ENCODE results near the gene CCDC24. TPM values are rescaled to one million over a fixed set of nuclear protein-coding genes. Genes with fewer than 3 reads are reported as not detected.

The CCDC24 gene
- total RNA-seq, 1 donor from 2014 or later, result 3.3 TPM

- H3K9ac ChIP-seq, result no peak overlapping the region
- no peak overlapping the region for H3K27ac ChIP-seq
- peaks cover 11% of the 10 kb centered on the region for H3K79me2 ChIP-seq (ENCODE audit: low read depth)
- peaks cover 14% of the 10 kb centered on the region for H3F3A ChIP-seq (ENCODE audit: low read depth)
- Mint-ChIP-seq H3K4me3 (peak overlapping the region; percentile 27), H3K4me1 (peaks cover 13% of the 10 kb centered on the region), H3K36me3 (peaks cover 7% of the 10 kb centered on the region), H3K27ac (no peak overlapping the region), H3K27me3 (ENCODE audit: insufficient read depth, low read depth) (no peaks in the 10 kb centered on the region), H3K9me3 (no peaks in the 10 kb centered on the region)
- H2AFZ ChIP-seq (replicated peaks), result no peak overlapping the region
- H3K27me3 ChIP-seq, result no peaks in the 10 kb centered on the region
- TF ChIP-seq, protein P1, sequence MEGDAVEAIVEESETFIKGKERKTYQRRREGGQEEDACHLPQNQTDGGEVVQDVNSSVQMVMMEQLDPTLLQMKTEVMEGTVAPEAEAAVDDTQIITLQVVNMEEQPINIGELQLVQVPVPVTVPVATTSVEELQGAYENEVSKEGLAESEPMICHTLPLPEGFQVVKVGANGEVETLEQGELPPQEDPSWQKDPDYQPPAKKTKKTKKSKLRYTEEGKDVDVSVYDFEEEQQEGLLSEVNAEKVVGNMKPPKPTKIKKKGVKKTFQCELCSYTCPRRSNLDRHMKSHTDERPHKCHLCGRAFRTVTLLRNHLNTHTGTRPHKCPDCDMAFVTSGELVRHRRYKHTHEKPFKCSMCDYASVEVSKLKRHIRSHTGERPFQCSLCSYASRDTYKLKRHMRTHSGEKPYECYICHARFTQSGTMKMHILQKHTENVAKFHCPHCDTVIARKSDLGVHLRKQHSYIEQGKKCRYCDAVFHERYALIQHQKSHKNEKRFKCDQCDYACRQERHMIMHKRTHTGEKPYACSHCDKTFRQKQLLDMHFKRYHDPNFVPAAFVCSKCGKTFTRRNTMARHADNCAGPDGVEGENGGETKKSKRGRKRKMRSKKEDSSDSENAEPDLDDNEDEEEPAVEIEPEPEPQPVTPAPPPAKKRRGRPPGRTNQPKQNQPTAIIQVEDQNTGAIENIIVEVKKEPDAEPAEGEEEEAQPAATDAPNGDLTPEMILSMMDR (IDR thresholded peaks at IDR 0.05), result no peak
- H4K20me1 ChIP-seq (ENCODE audit: low read depth), result peaks cover 4% of the 10 kb centered on the region
- DNase-seq (ENCODE audit: low spot score), result peak; percentile 83
- no peaks in the 10 kb centered on the region for H3K9me3 ChIP-seq (ENCODE audit: low read depth)
- H3K4me2 ChIP-seq, result no peak overlapping the region
- H3K4me3 ChIP-seq, result no peak overlapping the region
- H3K4me1 ChIP-seq, result peaks cover 3% of the 10 kb centered on the region
- H3K36me3 ChIP-seq, result no peaks in the 10 kb centered on the region
Measured at GRCh38 chr1:43968348-43968948, 23.0 kb upstream of the CCDC24 start.

DNA sequence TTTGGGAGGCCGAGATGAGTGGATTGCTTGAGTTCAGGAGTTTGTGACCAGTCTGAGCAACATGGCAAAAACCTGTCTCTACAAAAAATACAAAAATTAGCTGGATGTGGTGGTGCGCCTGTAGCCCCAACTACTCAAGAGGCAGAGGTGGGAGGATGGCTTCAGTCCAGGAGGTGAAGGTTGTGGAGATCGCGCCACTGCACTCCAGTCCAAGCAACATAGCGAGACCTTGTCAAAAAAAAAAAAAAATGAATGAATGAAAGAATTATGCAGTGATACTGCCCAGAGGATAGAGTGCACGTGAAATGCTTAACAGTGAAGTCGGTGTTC lies 22.0 kb upstream of the CCDC24 start:
- Mint-ChIP-seq H3K4me1 (peaks cover 22% of the 10 kb centered on the region), H3K36me3 (peaks cover 7% of the 10 kb centered on the region), H3K4me3 (peak overlapping the region; percentile 96), H3K9me3 (no peaks in the 10 kb centered on the region), H3K27ac (no peak overlapping the region), H3K27me3 (ENCODE audit: insufficient read depth, low read depth) (no peaks in the 10 kb centered on the region)
- TF ChIP-seq, protein P1 (IDR thresholded peaks at IDR 0.05), result no peak
- no peak for TF ChIP-seq EZH2 (IDR thresholded peaks at IDR 0.05)
- no peak for TF ChIP-seq EZH2phosphoT487 (IDR thresholded peaks at IDR 0.05)
- DNase-seq (ENCODE audit: low spot score), result no peak
- Histone ChIP-seq H3K79me2 (ENCODE audit: low read depth) (peaks cover 11% of the 10 kb centered on the region), H3K4me1 (peaks cover 3% of the 10 kb centered on the region), H2AFZ (replicated peaks) (no peak overlapping the region), H3K27me3 (no peaks in the 10 kb centered on the region), H4K20me1 (ENCODE audit: low read depth) (peaks cover 4% of the 10 kb centered on the region), H3K4me2 (peak overlapping the region; percentile 69), H3K9me3 (ENCODE audit: low read depth) (no peaks in the 10 kb centered on the region), H3K36me3 (no peaks in the 10 kb centered on the region), H3K4me3 (peak overlapping the region; percentile 94), H3K27ac (no peak overlapping the region), H3F3A (ENCODE audit: low read depth) (peaks cover 23% of the 10 kb centered on the region), H3K9ac (no peak overlapping the region)

DNA sequence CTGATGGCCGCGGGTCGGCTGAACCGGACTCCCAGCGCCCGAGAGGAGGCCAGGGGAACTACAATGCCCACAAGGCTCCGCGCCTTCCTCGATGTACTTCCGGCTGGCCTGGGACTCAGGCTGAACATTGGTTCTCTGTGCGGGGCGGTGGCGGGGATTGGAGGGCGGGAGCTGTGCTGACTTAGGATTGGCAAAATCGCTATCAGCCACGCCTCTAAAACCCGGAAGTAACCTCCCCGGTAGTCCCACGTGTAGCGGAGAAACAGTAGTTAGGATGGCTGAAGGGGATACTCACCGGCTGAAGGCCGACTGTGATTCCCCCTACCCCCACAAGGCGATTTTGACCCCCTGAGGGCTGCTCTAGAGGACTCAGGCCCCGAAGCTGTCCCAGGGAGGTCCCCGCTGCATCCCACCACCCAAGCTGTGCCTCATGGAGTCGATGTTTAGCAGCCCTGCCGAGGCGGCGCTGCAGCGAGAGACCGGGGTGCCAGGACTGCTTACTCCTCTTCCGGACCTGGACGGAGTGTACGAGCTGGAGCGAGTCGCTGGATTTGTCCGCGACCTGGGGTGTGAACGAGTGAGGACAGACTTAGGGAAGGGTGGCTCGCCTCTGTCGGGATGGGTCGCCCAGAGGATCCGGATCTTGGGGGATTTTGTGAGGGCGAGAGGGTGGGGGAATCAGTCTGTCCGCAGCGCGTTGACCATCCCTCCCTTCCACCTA lies 21.5 kb upstream of the CCDC24 start, which contains the start of gene DPH2:
DPH2 (plus strand) TSS at position 265 of the 721 bp plus-strand sequence; CDS start at position 431, 166 bp downstream.
- TF ChIP-seq EZH2phosphoT487 (IDR thresholded peaks at IDR 0.05), result no peak
- TF ChIP-seq, protein P1 (IDR thresholded peaks at IDR 0.05), result peak; percentile 20
- Mint-ChIP-seq H3K4me3 (peak within 1 kb of the TSS; percentile 96), H3K27ac (no peak within 1 kb of the TSS), H3K9me3 (no peaks in the 10 kb centered on the region), H3K4me1 (peaks cover 22% of the 10 kb centered on the region), H3K36me3 (peaks cover 7% of the 10 kb centered on the region), H3K27me3 (ENCODE audit: insufficient read depth, low read depth) (no peaks in the 10 kb centered on the region)
- peak within 1 kb of the TSS; percentile 86 for H3K4me2 ChIP-seq
- peaks cover 3% of the 10 kb centered on the region for H3K4me1 ChIP-seq
- no peak within 1 kb of the TSS for H3K27ac ChIP-seq
- no peaks in the 10 kb centered on the region for H3K9me3 ChIP-seq (ENCODE audit: low read depth)
- H3K79me2 ChIP-seq (ENCODE audit: low read depth), result peaks cover 11% of the 10 kb centered on the region
- H2AFZ ChIP-seq (replicated peaks), result peak within 1 kb of the TSS; percentile 75
- H3F3A ChIP-seq (ENCODE audit: low read depth), result peaks cover 25% of the 10 kb centered on the region
- no peaks in the 10 kb centered on the region for H3K36me3 ChIP-seq
- H3K9ac ChIP-seq, result peak within 1 kb of the TSS; percentile 61
- peak within 1 kb of the TSS; percentile 94 for H3K4me3 ChIP-seq
- no peaks in the 10 kb centered on the region for H3K27me3 ChIP-seq
- H4K20me1 ChIP-seq (ENCODE audit: low read depth), result peaks cover 4% of the 10 kb centered on the region
- DNase-seq (ENCODE audit: low spot score), result peak; percentile 98
